H1 (cell line): Measurements from ENCODE around the gene STAT4.

ENCODE experiments used
- BCL11A ChIP-seq, 2 experiments: IDR thresholded peaks; one replicate each; pipeline ENCODE4 v1.6.1; 2011; ENCODE audit warnings: low read depth in 2 of 2, low read length in 2 of 2, mild to moderate bottlenecking in 2 of 2
- CHD2 ChIP-seq: IDR thresholded peaks from 2 replicates; pipeline ENCODE4 v1.6.1; 2012; ENCODE audit warnings: low read length, improper control_type of control experiment
- TF ChIP-seq, protein P1 (sequence below), 3 experiments: IDR thresholded peaks; 1 replicate in 2 of 3; 2 replicates in 1 of 3; pipeline versions ENCODE4 v1.5.1 to v1.6.1; 2011; ENCODE audit warnings: low read length in 3 of 3, mild to moderate bottlenecking in 3 of 3, inconsistent platforms in 2 of 3, low read depth in 1 of 3, moderate library complexity in 1 of 3; ENCODE audit not compliant: insufficient read depth in 1 of 3; ENCODE audit errors: control extremely low read depth in 1 of 3

DNA sequence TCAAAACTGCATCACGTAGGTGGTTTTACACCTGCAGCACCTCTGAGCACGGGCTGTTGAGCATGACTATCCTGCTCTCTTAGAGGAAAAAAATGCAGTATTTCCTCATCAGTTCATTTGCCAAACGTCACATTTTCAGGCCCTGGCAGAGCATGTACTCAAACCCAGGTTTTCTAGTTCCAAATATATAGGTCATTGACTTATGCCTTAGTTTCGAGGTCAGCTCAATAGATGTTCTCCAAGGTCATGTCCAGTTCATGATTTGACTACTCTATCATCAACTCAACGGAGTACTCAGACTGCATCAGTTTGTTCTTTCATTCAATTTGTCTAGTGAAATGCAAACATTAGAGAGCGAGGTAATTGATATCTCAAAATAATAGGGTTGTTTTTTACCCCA is 97.5 kb downstream of the STAT4 start:
- TF ChIP-seq, protein P1, sequence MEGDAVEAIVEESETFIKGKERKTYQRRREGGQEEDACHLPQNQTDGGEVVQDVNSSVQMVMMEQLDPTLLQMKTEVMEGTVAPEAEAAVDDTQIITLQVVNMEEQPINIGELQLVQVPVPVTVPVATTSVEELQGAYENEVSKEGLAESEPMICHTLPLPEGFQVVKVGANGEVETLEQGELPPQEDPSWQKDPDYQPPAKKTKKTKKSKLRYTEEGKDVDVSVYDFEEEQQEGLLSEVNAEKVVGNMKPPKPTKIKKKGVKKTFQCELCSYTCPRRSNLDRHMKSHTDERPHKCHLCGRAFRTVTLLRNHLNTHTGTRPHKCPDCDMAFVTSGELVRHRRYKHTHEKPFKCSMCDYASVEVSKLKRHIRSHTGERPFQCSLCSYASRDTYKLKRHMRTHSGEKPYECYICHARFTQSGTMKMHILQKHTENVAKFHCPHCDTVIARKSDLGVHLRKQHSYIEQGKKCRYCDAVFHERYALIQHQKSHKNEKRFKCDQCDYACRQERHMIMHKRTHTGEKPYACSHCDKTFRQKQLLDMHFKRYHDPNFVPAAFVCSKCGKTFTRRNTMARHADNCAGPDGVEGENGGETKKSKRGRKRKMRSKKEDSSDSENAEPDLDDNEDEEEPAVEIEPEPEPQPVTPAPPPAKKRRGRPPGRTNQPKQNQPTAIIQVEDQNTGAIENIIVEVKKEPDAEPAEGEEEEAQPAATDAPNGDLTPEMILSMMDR (IDR thresholded peaks at IDR 0.05; ENCODE audit: control extremely low read depth in 1 of 3, insufficient read depth in 1 of 3, low read depth in 1 of 3, low read length in 3 of 3) = no peak
- no peak for TF ChIP-seq CHD2
- TF ChIP-seq BCL11A (IDR thresholded peaks at IDR 0.05; ENCODE audit: low read depth in 2 of 2, low read length in 2 of 2) = no peak
